ENCODE results near the gene DERA.

DERA gene

GRCh38 chr12:15988983-15989755 is 78.0 kb downstream of the DERA start:
- Histone ChIP-seq H3K4me1 (ENCODE audit: low read depth, poor library complexity, severe bottlenecking) (no peaks in the 10 kb centered on the region), H3K4me3 (IDR thresholded peaks at IDR 0.05; ENCODE audit: insufficient read depth, low read depth, low read length) (no peak overlapping the region), H3K79me2 (ENCODE audit: insufficient read depth, low read depth) (no peaks in the 10 kb centered on the region), H3K27me3 (ENCODE audit: insufficient read depth, low read depth) (no peaks in the 10 kb centered on the region), H3K36me3 (ENCODE audit: insufficient read depth) (no peaks in the 10 kb centered on the region), H3K9ac (no peak overlapping the region), H4K20me1 (ENCODE audit: insufficient read depth) (no peaks in the 10 kb centered on the region), H3K27ac (no peak overlapping the region), H2AFZ (ENCODE audit: low read depth) (no peak overlapping the region), H3K4me2 (no peak overlapping the region)
- no peak for TF ChIP-seq CTCF (conservative IDR thresholded peaks at IDR 0.05; ENCODE audit: low read depth, low read length)

- Histone ChIP-seq H3K27me3 (ENCODE audit: insufficient read depth, low read depth) (no peaks in the 10 kb centered on the region), H2AFZ (ENCODE audit: low read depth) (no peak overlapping the region), H3K4me1 (ENCODE audit: low read depth, poor library complexity, severe bottlenecking) (no peaks in the 10 kb centered on the region), H3K79me2 (ENCODE audit: insufficient read depth, low read depth) (no peaks in the 10 kb centered on the region), H3K4me2 (no peak overlapping the region), H4K20me1 (ENCODE audit: insufficient read depth) (no peaks in the 10 kb centered on the region), H3K9ac (no peak overlapping the region), H3K27ac (no peak overlapping the region), H3K36me3 (ENCODE audit: insufficient read depth) (no peaks in the 10 kb centered on the region), H3K4me3 (IDR thresholded peaks at IDR 0.05; ENCODE audit: insufficient read depth, low read depth, low read length) (no peak overlapping the region)
- no peak for TF ChIP-seq CTCF (conservative IDR thresholded peaks at IDR 0.05; ENCODE audit: low read depth, low read length)
These were observed 84.7 kb downstream of the DERA start for GRCh38 chr12:15995801-15996200.

- Histone ChIP-seq H3K36me3 (ENCODE audit: insufficient read depth) (no peaks in the 10 kb centered on the region), H3K27me3 (ENCODE audit: insufficient read depth, low read depth) (no peaks in the 10 kb centered on the region), H3K9ac (no peak overlapping the region), H3K79me2 (ENCODE audit: insufficient read depth, low read depth) (no peaks in the 10 kb centered on the region), H4K20me1 (ENCODE audit: insufficient read depth) (no peaks in the 10 kb centered on the region), H3K4me2 (no peak overlapping the region), H3K27ac (no peak overlapping the region), H2AFZ (ENCODE audit: low read depth) (no peak overlapping the region), H3K4me3 (IDR thresholded peaks at IDR 0.05; ENCODE audit: insufficient read depth, low read depth, low read length) (no peak overlapping the region), H3K4me1 (ENCODE audit: low read depth, poor library complexity, severe bottlenecking) (no peaks in the 10 kb centered on the region)
- no peak for TF ChIP-seq CTCF (conservative IDR thresholded peaks at IDR 0.05; ENCODE audit: low read depth, low read length)
These were observed 85.1 kb downstream of the DERA start for GRCh38 chr12:15996254-15996653.

GRCh38 chr12:15996948-15997347 is 85.8 kb downstream of the DERA start:
- Histone ChIP-seq H3K4me1 (ENCODE audit: low read depth, poor library complexity, severe bottlenecking) (no peaks in the 10 kb centered on the region), H3K79me2 (ENCODE audit: insufficient read depth, low read depth) (no peaks in the 10 kb centered on the region)

More at GRCh38 chr12:15996948-15997347, 85.8 kb downstream of the DERA start:
- Histone ChIP-seq H3K27me3 (ENCODE audit: insufficient read depth, low read depth) (no peaks in the 10 kb centered on the region), H3K36me3 (ENCODE audit: insufficient read depth) (no peaks in the 10 kb centered on the region), H2AFZ (ENCODE audit: low read depth) (no peak overlapping the region), H3K4me2 (no peak overlapping the region), H3K27ac (no peak overlapping the region), H3K4me3 (IDR thresholded peaks at IDR 0.05; ENCODE audit: insufficient read depth, low read depth, low read length) (no peak overlapping the region), H4K20me1 (ENCODE audit: insufficient read depth) (no peaks in the 10 kb centered on the region), H3K9ac (no peak overlapping the region)
- no peak for TF ChIP-seq CTCF (conservative IDR thresholded peaks at IDR 0.05; ENCODE audit: low read depth, low read length)

Data from KMS-11 (cell line).